HUES64 (cell line): ENCODE data around the gene TMEM51.

ENCODE experiments used
- H3K27ac ChIP-seq: 2 replicates; pipeline ENCODE4 v1.7.0; 2013; ENCODE audit warnings: low read depth, low read length, inconsistent platforms
- H3K27me3 ChIP-seq: 2 replicates; pipeline ENCODE4 v1.6.1; 2013; ENCODE audit warnings: mild to moderate bottlenecking, low read length; ENCODE audit not compliant: insufficient read depth
- H3K36me3 ChIP-seq: 2 replicates; pipeline ENCODE4 v1.6.1; 2013; ENCODE audit warnings: mild to moderate bottlenecking, low read length; ENCODE audit not compliant: insufficient read depth
- H3K4me1 ChIP-seq: 2 replicates; pipeline ENCODE4 v1.6.1; 2013; ENCODE audit warnings: mild to moderate bottlenecking, low read length, moderate library complexity; ENCODE audit not compliant: insufficient read depth
- H3K4me3 ChIP-seq: 2 replicates; pipeline ENCODE4 v1.5.1; 2013; ENCODE audit warnings: mild to moderate bottlenecking, low read length, moderate library complexity
- H3K9ac ChIP-seq: 2 replicates; pipeline ENCODE4 v1.6.1; 2013; ENCODE audit warnings: mild to moderate bottlenecking, low read depth, low read length
- H3K9me3 ChIP-seq: 2 replicates; pipeline ENCODE4 v1.6.1; 2013; ENCODE audit warnings: low read depth, low read length; ENCODE audit not compliant: insufficient read depth
- WGBS: fragments of 150-250, 120-280 bp; methylation state at CpG from one replicate; pipeline ENCODE4 v1.1.7; 2013; ENCODE audit warnings: missing lambda C conversion rate; 5-methylcytosine and 5-hydroxymethylcytosine counted together

TMEM51 gene

DNA sequence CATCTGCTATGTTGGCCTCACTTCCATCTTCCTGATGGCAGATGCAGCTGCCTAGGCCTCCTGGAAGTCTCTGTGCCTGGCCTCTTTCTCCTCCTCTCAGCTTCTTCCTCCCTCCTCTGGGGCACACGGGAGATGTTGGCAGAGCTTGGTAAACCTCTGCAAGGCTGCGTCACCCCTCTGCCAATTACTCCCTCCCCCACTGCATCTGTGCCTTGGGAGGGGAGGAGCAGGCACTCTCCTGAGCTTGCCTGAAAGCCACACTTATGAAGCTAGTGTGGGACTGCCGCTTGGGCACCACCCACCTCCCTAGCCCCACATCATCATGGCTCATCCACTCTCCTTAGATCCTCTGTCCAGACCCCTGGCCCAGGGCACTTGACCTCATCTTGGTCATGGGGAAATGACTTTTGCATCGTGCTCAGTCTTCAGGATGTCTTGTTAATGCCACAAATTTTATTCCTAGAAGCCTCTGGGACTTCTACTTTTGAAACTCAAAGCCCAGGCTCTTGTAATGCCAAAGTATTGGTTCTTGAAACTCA lies 7.3 kb upstream of the TMEM51 start:
- H3K9ac ChIP-seq = no peak overlapping the region
- 86% methylated on average over 4 of the region's 4 CpGs for WGBS
- no peak overlapping the region for H3K4me3 ChIP-seq
- H3K4me1 ChIP-seq = no peaks in the 10 kb centered on the region
- H3K27ac ChIP-seq = no peak overlapping the region
- H3K36me3 ChIP-seq = no peaks in the 10 kb centered on the region
- peaks cover 13% of the 10 kb centered on the region; the same call in 1 of the 2 replicates for H3K27me3 ChIP-seq
- H3K9me3 ChIP-seq = no peaks in the 10 kb centered on the region

GRCh38 chr1:15146971-15147376 lies 6.6 kb upstream of the TMEM51 start:
- WGBS = 86% methylated on average over 4 of the region's 4 CpGs

GRCh38 chr1:15148004-15148403 lies 5.5 kb upstream of the TMEM51 start:
- 86% methylated on average over 6 of the region's 6 CpGs for WGBS
- H3K36me3 ChIP-seq = no peaks in the 10 kb centered on the region

More at GRCh38 chr1:15146971-15147376, 6.6 kb upstream of the TMEM51 start:
- Histone ChIP-seq H3K36me3 (no peaks in the 10 kb centered on the region), H3K27ac (no peak overlapping the region), H3K27me3 (peaks cover 20% of the 10 kb centered on the region), H3K4me1 (no peaks in the 10 kb centered on the region), H3K9ac (no peak overlapping the region), H3K9me3 (no peaks in the 10 kb centered on the region), H3K4me3 (no peak overlapping the region)

DNA sequence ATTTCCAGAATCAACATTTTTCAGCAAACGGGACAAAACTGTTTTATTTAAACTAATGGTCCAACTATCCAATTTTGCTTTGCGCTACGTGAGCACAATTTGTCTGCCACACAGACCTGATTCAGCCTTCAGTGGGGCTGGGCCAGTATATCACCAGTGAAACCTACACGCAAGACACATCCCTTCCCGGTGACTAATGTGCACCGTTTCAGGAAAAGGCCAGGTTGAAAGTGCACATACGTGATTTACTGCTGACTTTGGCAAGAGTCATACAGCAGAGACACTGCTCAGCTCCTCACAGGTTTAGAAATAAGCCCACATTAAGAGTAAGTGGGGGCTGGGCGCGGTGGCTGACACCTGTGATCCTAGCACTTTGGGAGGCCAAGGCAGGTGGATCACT lies 5.1 kb upstream of the TMEM51 start:
- H3K27me3 ChIP-seq = peaks cover 32% of the 10 kb centered on the region
- H3K9me3 ChIP-seq = no peaks in the 10 kb centered on the region
- H3K27ac ChIP-seq = no peak overlapping the region
- 96% methylated on average over 9 of the region's 9 CpGs for WGBS
- no peaks in the 10 kb centered on the region for H3K36me3 ChIP-seq
- no peak overlapping the region for H3K4me3 ChIP-seq
- no peaks in the 10 kb centered on the region for H3K4me1 ChIP-seq
- no peak overlapping the region for H3K9ac ChIP-seq

More at GRCh38 chr1:15148004-15148403, 5.5 kb upstream of the TMEM51 start:
- no peaks in the 10 kb centered on the region for H3K9me3 ChIP-seq
- H3K4me3 ChIP-seq = no peak overlapping the region
- H3K27me3 ChIP-seq = peaks cover 28% of the 10 kb centered on the region
- no peaks in the 10 kb centered on the region for H3K4me1 ChIP-seq
- H3K9ac ChIP-seq = no peak overlapping the region
- H3K27ac ChIP-seq = no peak overlapping the region

DNA sequence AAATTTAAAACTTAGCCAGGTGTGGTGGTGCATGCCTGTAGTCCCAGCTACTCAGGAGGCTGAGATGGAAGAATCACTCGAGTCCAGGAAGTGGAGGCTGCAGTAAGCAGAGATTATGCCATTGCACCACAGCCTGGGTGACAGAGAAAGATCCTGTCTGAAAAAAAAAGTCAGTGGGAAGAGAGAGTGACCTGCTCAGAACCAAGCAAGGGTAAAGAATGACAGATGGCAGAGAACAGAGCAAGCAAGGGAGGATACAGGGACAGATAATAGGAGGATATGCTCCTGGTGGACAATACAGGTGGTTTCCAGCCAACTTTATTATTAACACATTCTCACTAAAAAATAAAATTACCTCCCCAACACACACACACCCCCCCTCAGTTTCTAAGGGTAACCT lies 4.6 kb upstream of the TMEM51 start:
- Histone ChIP-seq H3K4me1 (no peaks in the 10 kb centered on the region), H3K9ac (no peak overlapping the region), H3K27ac (no peak overlapping the region), H3K4me3 (no peak overlapping the region), H3K27me3 (peaks cover 34% of the 10 kb centered on the region), H3K36me3 (no peaks in the 10 kb centered on the region), H3K9me3 (no peaks in the 10 kb centered on the region)
- WGBS = 49% methylated on average over 1 of the region's 1 CpG

DNA sequence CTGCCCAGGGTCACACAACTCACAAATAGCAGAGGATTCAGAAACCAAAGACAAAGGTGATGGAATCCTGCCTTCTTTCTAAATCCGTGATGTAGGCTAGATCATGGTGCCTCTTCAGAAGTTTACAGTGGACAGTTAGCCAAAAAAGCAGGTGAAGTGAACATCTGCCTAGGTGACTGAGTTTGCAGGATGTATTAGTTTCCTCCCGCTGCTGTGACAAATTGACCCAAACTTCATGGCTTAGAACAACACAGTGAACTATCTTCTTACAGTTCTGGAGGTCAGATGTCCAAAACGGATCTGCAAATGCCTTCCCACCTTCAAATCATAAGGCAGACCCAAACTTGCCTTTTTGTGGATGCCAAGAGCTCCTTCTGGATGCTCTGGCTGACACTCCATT lies 3.2 kb upstream of the TMEM51 start:
- Histone ChIP-seq H3K9ac (no peak overlapping the region), H3K27me3 (peaks cover 45% of the 10 kb centered on the region)
- WGBS = 85% methylated on average over 3 of the region's 3 CpGs

GRCh38 chr1:15151377-15151806 lies 2.2 kb upstream of the TMEM51 start:
- Histone ChIP-seq H3K9me3 (no peaks in the 10 kb centered on the region), H3K27ac (no peak overlapping the region), H3K27me3 (peaks cover 45% of the 10 kb centered on the region), H3K36me3 (no peaks in the 10 kb centered on the region), H3K4me1 (peaks cover 3% of the 10 kb centered on the region; the same call in 1 of the 2 replicates), H3K9ac (no peak overlapping the region), H3K4me3 (no peak overlapping the region)
- 75% methylated on average over 5 of the region's 5 CpGs for WGBS

More for the DNA sequence above, 3.2 kb upstream of the TMEM51 start:
- no peaks in the 10 kb centered on the region for H3K9me3 ChIP-seq
- no peak overlapping the region for H3K27ac ChIP-seq
- H3K4me1 ChIP-seq = no peaks in the 10 kb centered on the region
- H3K4me3 ChIP-seq = no peak overlapping the region
- no peaks in the 10 kb centered on the region for H3K36me3 ChIP-seq

- H3K9me3 ChIP-seq = no peaks in the 10 kb centered on the region
- H3K4me1 ChIP-seq = peaks cover 4% of the 10 kb centered on the region; the same call in 1 of the 2 replicates
- H3K27ac ChIP-seq = no peak overlapping the region
- H3K4me3 ChIP-seq = peak overlapping the region; percentile 82
- H3K27me3 ChIP-seq = peaks cover 45% of the 10 kb centered on the region
- no peak overlapping the region for H3K9ac ChIP-seq
- WGBS = 74% methylated on average over 3 of the region's 3 CpGs
- H3K36me3 ChIP-seq = no peaks in the 10 kb centered on the region
These were observed 1.7 kb upstream of the TMEM51 start for GRCh38 chr1:15151871-15152270.

- Histone ChIP-seq H3K9me3 (no peaks in the 10 kb centered on the region), H3K36me3 (no peaks in the 10 kb centered on the region), H3K27me3 (peaks cover 45% of the 10 kb centered on the region), H3K27ac (no peak overlapping the region), H3K4me3 (peak overlapping the region; percentile 82), H3K4me1 (peaks cover 9% of the 10 kb centered on the region; the same call in 1 of the 2 replicates), H3K9ac (peak overlapping the region; percentile 25; the same call in 1 of the 2 replicates)
- 2% methylated on average over 61 of the region's 61 CpGs for WGBS
These were observed 996 bp upstream of the TMEM51 start for GRCh38 chr1:15152318-15153183.

GRCh38 chr1:15153842-15154479 lies 414 bp downstream of the TMEM51 start:
- no peaks in the 10 kb centered on the region for H3K9me3 ChIP-seq
- no peaks in the 10 kb centered on the region for H3K36me3 ChIP-seq
- H3K4me3 ChIP-seq = peak overlapping the region; percentile 82
- peaks cover 45% of the 10 kb centered on the region for H3K27me3 ChIP-seq
- no peak overlapping the region for H3K27ac ChIP-seq
- peaks cover 10% of the 10 kb centered on the region; the same call in 1 of the 2 replicates for H3K4me1 ChIP-seq
- under 1% methylated on average over 74 of the region's 74 CpGs for WGBS
- H3K9ac ChIP-seq = peak overlapping the region; percentile 69

GRCh38 chr1:15154480-15155036 lies 1.0 kb downstream of the TMEM51 start:
- H3K27ac ChIP-seq = no peak overlapping the region
- 3% methylated on average over 37 of the region's 37 CpGs for WGBS
- peak overlapping the region; percentile 82 for H3K4me3 ChIP-seq
- no peaks in the 10 kb centered on the region for H3K9me3 ChIP-seq
- no peaks in the 10 kb centered on the region for H3K36me3 ChIP-seq
- peaks cover 45% of the 10 kb centered on the region for H3K27me3 ChIP-seq
- peak overlapping the region; percentile 69; the same call in 1 of the 2 replicates for H3K9ac ChIP-seq
- peaks cover 10% of the 10 kb centered on the region; the same call in 1 of the 2 replicates for H3K4me1 ChIP-seq
